ENCODE measurements around the gene VPS35L. TPM values are rescaled to one million over a fixed set of nuclear protein-coding genes. Genes with fewer than 3 reads are reported as not detected.

The VPS35L gene
- total and polyA plus RNA-seq, 12 donors: 15.0 to 35.1 (median 30.4) TPM

Other genes starting within 250 kb of the VPS35L start
- under 1 TPM in 3 of 10 donors, not detected in 7; 0.09 to 0.13 (median 0.11) TPM for gene TMC5, start 137.8 kb upstream of the VPS35L start, total RNA-seq
- gene TMC5, start 137.8 kb upstream of the VPS35L start, polyA plus RNA-seq: under 1 TPM in 1 of 2 donors, not detected in 1; under 0.01 TPM
- gene GDE1, start 33.6 kb upstream of the VPS35L start, total RNA-seq: 100 to 1,000 TPM in 7 of 10 donors, 10 to 100 TPM in 3; 82.6 to 128 (median 113) TPM
- gene GDE1, start 33.6 kb upstream of the VPS35L start, polyA plus RNA-seq: 10 to 100 TPM; 31.9 to 62.3 TPM
- 1 to 10 TPM; 6.2 to 8.8 (median 7.9) TPM for gene CCP110, start 31.8 kb upstream of the VPS35L start, total RNA-seq
- 1 to 10 TPM; 2.4 to 4.3 TPM for gene CCP110, start 31.8 kb upstream of the VPS35L start, polyA plus RNA-seq
- gene KNOP1, start 162.5 kb downstream of the VPS35L start, total RNA-seq: 10 to 100 TPM in 1 of 10 donors, 1 to 10 TPM in 9; 4.5 to 10.2 (median 6.5) TPM
- gene KNOP1, start 162.5 kb downstream of the VPS35L start, polyA plus RNA-seq: 10 to 100 TPM in 1 of 2 donors, 1 to 10 TPM in 1; 6.5 to 25.7 TPM
- gene IQCK, start 162.6 kb downstream of the VPS35L start, total RNA-seq: 10 to 100 TPM in 2 of 10 donors, 1 to 10 TPM in 8; 5.5 to 11.7 (median 7.4) TPM
- gene IQCK, start 162.6 kb downstream of the VPS35L start, polyA plus RNA-seq: 1 to 10 TPM; 7.3 to 9.8 TPM

Measured in heart right ventricle (tissue), 12 donors.